Pons (tissue), 1 donor: Measurements from ENCODE around the gene TTLL9.
A peak's percentile ranks its signal among the peaks of the same experiment; 100 is the strongest.

Source experiments
- DNase-seq: peaks from one replicate; pipeline ENCODE4 v3.0.0-alpha.2; 2016; ENCODE audit warnings: low spot score

Gene TTLL9

DNA sequence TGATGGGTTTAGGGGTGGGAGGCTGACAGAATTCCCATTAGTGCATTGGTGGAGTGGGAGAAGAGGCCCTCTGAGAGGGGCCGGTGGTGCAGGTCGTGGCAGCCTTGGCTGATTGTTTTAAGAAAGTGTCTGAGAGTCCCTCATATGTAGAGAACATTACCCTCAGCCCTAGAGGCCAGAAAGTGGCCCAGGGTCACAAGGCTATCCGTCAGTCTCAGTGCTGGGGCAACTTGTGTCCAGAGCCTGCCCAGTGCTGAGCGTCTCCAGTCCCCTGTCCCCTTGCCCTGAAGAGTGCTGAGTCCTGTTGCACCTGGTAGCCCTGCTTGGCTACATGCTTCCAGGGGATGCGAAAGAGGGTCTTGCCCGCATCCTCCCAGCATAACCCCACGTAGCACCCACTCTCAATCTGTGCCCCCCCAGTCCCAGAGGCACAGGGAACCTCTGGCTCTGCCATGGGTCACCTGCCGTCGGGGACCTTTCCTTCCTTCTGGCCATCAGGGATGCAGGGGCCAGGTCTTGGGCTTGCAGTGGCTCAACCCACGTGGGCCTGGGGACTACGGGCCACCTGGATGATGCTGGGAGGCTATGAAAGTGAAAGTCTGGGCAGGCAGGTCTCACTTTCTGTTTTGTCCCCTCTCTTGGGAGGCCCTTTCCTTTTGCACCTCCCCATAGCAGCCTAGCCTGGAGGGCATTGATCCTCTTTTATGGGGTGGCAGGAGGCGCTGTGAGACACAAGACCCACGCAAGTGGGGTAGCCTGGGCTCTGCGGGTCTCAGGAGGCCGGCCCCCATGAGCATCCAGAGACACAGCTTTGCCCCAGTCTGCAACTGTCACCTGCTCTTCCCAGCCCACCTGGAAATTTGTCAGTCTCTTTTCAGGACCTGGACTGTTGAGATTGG is 12.3 kb upstream of the TTLL9 start:
- no peak for DNase-seq

DNA sequence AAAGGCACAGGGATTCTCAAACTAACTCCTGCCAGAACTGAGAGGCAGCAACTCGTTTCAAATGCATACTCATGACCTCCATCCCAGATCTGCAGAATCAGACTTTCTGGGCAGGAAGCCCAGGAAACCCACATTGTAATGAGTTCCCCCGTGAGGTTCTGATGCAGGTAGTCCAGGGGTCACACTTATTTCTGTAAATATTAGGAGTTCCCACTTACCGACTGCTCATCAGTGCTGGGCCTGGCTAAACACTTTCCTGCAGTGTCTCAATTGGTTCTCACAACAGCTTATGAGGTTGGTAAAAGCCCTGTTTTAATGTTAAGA is 11.7 kb upstream of the TTLL9 start:
- DNase-seq, result no peak

DNA sequence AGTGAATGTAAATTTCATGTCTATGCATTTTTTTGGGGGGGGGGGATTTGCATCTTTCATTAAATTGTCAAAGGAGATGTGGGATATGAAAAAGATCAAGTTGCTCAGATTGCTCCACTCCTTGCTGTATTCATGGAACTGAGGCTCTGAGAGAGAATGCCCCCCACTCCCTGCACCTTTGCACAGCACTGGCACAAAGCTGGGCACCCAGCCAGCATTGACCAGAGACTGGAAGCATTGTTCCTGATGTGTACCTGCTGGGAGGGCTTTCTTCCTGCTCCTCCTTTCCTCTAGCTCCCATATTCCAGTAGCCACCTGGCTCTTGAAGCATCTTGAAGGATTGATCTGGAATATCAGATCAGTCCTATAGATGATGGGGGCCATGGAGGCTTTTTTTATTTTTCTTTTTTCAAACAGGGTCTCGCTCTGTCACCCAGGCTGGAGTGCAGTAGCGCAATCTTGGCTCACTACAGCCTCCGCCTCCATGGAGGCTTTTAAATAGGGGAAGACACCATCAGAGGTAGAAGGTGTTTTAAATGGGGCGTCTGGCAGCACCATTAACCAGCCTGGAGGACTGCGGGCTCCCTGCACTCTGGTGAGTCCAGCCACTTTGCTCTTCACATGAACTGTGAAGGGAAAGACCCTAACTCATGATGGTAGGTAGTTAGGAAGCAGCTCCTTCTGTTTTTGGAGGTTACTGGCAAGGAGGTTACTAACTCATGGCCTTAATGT is 11.0 kb upstream of the TTLL9 start:
- DNase-seq, result no peak

DNA sequence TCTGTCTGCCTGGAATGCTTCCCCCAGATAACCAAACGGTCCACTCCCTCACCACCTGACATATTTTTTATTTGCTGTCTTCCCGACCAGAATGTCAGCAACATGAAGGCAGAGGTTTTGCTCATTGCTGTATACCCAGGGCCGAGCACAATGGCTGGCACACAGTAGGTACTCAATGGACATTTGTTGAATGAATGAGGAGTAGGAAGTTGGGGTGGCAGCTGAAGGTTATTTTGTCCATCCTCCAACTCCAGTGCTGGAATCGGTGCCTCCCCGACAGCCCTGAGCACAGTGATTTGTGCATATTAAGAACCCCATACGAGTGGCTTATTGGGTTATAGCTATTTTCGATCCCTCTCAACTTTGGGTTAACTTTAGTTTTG is 10.4 kb upstream of the TTLL9 start:
- no peak for DNase-seq

DNA sequence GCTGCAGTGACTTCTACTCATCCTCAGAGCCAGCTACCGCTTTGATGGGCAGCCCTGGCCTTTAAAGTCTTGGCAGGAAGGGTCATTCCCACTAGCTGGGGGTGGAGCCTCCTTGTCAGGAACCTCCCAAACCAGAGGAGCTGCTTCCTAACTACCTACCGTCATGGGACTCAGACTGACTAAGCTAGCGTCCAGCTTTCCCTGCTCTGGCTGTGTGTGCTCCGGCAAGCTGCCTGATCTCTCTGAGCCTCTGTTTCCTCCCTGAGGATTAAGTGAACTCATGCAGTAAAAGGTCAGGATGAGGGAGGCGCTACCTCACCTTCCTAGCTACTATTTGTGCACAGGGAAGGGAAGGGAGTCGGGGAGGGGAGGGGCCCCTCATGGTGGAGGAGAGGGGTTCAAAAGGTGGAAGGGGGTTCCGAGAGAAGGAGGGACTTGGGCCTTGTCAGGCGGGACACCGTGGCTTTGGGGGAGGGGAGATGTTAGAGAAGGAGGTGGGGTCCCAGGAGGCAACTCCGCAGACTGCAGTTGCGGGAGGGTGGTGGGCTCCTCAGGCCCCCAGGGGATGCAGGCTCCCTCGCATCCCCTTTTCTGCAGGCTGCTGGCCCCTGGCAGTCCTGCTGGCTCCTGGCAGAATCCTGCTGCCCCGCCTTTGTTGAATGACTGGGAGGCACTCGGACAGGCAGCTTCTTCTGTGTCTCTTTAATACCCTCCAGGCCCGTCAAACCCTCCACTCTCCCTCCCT is 9.9 kb upstream of the TTLL9 start:
- no peak for DNase-seq

DNA sequence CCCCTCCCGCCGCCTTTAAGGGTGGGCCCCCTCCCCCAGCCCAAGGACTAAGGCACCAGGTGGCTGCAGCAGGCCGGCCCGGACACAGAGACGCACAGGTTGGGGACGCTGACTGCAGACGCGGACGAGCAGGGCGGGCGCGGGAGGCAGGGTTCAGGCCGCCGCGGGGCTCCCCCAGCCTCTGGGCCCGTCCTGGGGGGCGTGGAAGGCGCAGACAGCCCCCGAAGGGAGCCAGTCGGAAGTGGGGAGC is 9.4 kb upstream of the TTLL9 start:
- no peak for DNase-seq

DNA sequence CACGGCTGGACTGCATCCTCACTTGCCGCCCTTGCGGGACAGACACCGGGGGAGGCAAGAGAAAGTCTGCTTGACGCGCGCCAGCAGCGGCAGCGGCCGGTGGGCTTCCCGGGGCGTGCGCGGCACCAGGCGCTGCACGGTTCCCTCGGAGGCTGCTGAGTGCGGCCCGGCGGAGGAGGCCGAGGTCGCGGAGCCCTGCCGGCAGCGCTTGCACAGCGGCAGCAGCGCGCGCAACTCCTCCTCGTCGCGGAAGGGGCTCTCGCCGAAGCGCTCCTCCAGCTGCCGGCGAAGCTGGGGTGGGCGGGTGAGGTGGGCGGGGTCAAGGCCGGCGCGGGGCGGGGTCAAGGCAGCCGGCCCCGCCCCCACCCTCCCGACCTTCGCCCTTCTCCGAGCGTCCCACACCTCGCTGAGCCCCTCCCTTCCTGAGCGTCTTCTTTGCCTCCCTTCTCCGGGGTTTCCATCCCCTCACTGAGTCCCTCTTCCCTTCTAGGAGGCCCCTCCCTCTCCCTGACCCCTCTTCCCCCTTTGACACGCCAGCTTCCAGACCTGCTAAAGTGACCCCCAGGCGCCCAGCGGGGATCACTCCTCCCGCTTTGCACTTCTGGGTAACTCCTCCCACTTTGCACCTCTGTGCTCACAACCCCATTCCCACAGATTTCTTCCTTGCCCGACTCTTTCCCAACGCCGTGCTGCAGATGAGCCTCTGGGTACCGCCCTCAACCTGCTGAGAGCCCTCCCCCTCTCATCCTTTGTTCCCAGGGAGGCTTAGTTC is 8.9 kb upstream of the TTLL9 start:
- DNase-seq, result no peak

DNA sequence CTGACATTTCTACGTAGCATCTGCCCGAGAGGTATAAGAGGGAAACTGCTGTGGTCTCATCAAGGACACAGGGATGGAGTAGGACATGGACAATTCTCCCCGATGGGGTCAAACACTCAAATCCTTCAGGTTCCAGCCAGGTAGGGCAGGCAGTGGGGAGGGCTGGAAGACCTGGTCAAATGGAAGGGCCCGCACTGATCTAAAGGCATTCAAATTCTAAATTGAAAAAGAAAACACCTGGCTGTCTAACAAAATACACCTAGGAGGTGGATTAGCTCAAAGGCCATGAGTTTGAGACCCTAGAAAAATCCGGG is 8.3 kb upstream of the TTLL9 start:
- DNase-seq, result no peak

DNA sequence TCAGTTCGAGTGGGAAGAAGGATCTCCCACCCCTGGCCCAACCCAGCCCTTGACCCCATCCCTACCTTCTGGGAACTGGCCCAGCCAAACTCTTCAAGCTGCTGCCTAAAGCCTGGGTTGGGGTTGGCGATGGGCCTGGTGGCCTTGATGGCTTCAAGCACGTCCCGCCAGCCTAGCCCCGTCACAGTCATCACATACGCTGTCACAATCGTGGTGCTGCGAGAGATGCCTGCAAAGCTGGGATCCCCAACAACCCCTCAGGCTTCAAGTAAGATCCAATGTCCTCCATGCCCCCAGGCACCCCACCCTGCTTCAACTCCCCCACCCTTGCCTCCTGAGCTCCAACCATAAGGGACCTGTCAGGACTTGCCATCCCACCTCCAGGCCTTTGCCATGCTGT is 7.9 kb upstream of the TTLL9 start:
- no peak for DNase-seq

DNA sequence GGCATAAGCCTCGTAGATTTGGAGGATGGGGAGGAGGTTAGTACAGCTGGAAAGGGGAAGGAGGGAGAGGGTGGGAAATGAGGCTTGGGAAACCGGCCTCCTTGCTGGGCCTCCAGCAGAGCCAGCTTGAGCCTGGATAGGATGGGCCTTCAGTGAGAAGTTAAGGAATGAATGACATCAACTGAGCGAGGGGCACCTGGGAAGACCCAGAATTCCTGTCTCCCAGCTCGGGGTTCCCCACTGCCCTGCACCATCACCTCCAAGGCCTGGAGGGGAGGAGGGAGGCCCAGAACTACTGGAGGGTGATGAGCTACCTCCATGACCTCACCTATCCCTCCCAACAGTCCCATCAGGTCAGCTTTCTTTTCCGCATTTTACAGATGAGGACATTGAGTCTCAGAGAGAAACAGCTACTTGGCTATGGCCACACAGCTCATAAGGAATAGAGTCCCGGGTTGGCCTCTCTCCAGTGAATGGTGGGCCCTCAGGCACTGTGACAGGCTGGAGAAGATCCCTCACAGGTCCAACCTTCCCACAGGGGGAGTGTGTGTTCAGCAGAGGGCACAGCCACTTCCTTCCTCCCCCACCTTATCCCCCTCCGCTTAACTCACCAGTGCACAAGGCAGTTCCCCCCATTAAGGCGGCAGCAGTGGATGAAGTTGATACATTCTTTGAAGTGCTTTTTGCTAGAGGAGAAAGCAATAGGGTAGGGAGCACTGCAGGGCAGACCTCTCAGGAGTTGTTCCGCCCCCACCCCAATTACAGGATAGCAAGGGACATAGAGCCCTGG is 6.9 kb upstream of the TTLL9 start:
- no peak for DNase-seq

DNA sequence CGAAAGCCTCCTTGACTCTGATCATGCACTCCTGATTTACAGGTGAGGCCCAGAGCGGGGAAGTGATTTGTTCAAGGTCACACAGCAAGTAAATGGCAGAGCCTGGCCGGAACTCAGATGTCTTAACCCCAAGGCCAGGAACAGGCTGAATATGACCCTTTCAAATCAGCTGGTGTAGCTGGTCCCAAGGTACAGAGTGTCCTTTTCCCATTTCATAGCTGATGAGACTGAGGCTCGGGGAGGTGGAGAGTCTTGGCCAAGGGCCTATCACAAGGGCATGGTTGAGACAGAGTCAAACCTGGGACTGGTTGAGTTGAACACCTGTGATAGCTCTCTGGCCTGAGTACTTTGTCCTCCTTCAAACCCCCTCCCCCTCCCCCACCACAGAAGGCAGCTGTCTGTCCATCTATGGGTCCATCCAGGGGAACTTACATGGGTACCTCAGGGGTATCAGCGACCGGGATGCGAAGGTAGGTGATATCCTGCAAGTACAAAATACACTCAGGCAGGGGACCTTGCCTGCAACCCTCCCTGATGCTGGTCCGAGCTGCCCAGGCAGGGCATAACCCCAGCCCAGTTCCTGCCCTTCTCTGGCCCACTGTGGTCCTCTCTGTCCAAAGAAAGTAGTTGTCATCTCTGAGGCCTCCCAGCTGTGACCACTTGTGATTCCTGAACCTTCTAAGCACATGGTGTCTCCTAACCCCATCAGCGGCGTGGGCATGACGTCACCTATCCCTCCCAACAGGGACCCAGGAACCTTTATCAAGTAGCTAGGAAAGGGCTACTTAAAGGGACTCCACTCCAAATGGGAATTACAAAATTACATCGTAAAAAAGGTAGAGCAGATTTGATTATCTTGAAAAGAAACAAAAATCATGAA is 5.7 kb upstream of the TTLL9 start:
- no peak for DNase-seq

DNA sequence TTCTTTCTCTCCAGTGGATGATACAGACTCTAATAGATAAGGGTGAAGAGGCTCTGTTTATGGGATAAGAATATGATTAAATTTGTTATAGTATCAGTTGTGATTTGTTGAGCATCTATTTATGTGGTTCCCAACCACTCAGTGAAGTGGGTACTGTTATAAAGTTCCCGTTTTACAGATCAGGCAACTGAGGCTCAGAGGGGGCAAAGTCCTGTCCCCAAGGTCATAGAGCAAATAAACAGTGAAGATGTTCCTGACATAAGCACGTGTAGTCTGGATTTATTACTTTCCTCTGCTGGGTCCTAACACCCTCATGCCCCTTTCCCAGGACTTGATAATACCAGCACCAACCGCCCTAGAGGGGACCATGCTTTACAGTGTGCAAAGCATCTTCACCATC is 4.2 kb upstream of the TTLL9 start:
- no peak for DNase-seq

DNA sequence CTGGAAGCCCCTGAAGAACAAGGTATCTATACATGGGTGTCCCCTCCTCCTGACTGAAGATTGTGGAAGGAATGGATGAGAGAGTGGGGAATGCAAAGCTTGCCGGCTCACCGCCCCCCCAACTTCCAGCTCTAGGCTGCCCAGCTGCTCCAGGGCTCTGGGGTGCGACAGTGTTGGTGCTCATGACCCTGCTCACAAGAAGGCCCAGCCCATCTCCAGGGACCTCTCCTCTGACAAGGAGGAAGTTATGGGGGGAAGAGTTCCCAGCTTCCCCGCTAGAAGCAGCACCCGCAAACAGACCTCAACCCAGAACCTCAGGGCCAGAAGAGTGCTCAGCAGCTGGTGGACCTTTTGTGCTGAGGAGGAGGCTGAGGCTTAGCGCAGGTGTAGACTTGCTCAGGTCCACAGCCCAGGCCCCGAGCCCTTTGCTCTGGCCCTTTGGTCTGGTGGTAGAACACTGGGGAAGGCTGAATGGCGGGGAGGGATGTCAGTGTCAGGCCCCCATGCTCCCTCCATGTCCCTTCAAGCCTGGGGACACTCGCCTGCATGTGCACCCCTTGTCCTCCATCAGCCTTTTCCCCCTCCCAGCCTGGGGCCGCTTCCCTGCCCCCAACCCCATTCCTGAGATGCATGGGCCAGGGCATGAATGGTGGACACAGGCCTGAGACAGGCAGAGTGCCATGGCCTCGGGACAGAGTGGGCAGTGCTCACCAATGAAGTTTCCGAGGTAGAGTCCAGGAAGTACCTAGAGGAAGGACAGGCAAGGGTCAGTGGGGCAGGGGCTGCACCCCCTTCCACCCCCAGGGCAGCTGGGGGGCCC is 1.4 kb upstream of the TTLL9 start:
- no peak for DNase-seq

DNA sequence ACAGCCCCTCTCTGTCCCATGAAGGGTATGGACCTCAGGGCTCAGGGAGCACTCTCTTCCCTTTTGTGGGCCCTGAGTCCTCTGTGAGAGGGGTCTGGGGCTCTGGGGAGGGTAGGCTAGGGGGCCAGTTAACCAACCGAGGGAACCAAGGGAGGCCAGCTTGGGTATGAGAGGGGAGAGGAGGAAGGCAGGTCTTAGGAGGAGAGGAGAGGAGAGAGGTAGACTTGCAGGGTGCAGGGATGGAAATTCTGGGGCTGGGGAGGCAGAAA is 827 bp upstream of the TTLL9 start:
- DNase-seq, result no peak

DNA sequence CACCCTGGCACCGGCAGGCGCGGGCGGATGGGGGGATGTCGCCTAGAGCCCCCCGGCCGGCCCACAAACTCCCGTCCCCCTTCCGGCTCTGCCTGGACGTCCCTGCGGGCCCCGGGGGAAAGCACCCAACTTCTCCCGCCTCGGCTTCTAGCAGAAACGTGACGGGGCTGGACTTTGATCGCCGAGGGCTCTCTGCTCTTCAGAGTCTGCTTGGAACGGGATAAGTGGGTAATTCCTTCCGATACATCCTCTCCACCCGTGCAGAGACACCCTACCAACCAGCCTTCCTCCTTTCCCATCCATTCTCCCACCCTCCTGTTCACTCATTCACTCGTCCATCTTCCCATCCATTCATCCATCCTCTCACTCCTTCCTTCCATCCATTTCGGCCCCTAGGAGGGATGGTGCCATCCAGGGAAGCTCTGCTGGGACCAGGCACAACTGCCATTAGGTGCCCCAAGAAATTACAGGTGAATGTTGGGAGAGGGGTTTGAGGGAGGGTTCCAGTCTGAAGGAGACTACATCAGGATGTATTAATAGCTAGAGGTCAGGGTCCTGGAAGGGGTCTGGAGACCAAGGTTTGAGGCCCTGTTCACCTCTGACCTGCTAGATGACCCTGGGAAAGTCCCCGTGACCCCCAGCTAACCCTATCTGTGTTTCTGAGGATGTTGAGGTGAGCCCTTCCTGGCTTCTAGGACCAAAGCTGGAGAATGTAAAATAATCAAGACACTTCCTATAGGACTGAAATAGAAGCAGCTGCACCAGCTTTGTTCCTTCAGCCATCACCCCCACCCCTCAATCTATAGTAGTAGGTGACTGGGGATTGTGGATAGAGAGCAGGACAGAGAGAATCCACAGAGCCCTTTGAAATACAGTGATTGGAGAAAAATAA is 538 bp downstream of the TTLL9 start:
- peak; percentile 23 for DNase-seq

DNA sequence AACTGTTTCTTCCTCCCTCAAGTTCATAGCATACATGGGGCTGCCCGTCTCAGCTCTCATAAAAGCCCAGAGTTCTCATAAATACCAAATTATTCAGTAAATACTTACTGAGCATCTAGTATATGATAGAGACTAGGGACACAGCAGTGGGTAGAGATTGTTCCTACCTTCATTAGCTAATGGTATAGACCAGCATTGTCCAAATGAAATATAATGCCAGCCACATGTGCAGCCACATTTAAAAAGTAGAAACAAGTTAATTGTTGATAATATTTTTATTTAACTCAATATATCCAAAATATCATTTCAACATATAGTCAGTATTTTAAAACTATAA is 1.2 kb downstream of the TTLL9 start:
- no peak for DNase-seq

DNA sequence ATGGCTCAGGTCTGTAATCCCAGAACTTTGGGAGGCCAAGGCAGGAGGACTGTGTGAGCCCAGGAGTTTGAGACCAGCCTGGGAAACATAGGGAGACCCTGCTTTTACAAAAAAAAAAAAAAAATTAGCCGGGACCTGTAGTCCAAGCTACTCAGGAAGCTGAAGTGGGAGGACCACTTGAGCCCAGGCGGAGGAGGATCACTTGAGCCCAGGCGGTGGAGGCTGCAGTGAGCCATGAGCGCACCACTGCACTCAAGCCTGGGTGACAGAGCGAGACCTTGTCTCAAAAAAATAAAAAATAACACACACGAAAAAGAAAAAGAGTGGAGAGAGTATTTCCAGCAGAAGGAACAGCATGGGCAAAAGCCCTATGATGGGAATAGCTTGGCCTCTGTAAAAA is 2.0 kb downstream of the TTLL9 start:
- no peak for DNase-seq

DNA sequence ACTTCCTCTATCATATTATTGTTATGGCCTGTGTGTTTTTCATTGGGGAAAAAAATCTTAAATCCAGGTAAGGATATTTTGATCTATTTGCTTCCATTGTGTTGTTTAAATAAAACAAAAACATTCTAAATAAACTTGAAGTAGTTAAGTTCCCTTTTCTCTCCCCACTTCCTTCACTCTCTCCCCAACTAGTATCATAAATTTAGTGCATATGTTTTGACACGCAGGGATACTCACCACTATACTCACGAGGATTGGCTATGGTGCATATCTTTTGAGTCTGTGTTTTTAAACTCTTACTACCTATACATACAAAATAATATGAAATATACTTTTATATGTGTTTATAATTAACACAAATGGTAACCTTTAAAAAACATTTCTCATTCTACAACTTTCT is 5.2 kb downstream of the TTLL9 start:
- no peak for DNase-seq

DNA sequence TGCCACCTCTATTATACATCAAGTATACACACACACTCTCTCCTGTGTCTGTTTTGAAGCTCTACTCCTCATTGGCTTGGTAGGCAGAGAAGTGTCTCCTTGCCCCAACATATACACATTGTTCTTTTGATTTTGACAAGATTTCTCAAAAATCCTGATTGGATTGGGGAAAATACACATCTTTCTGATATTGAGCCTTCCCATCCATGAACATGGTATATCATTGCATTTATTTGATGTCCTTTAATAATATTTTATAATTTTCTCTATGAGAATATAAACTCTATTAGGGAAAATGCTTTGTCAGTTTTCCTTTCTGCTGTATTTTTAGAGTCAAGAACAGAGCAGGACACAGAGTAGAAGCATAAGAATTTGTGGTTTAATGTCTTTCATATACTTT is 7.2 kb downstream of the TTLL9 start:
- DNase-seq, result no peak
